ENCODE measurements around the gene PARD3.

DNA sequence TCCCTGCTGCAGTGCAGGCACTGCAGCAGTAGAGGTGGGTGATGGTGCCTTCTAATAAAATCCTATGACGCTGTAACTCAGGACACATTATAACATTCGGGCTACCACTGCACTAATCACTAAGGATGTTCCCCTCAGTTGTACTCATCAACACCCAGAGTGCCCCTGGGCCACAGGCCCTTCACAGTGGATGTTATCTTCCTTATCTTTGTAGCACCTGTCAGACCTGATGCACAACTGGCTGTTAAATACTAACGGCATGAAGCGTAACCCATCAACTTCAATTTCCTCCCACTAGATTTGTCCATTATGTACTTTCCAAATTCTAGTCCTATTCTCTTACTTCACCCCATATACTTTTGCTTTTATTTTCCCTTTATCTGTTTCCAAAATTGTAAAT is 66.3 kb downstream of the PARD3 start:
- TF ChIP-seq, protein P1, sequence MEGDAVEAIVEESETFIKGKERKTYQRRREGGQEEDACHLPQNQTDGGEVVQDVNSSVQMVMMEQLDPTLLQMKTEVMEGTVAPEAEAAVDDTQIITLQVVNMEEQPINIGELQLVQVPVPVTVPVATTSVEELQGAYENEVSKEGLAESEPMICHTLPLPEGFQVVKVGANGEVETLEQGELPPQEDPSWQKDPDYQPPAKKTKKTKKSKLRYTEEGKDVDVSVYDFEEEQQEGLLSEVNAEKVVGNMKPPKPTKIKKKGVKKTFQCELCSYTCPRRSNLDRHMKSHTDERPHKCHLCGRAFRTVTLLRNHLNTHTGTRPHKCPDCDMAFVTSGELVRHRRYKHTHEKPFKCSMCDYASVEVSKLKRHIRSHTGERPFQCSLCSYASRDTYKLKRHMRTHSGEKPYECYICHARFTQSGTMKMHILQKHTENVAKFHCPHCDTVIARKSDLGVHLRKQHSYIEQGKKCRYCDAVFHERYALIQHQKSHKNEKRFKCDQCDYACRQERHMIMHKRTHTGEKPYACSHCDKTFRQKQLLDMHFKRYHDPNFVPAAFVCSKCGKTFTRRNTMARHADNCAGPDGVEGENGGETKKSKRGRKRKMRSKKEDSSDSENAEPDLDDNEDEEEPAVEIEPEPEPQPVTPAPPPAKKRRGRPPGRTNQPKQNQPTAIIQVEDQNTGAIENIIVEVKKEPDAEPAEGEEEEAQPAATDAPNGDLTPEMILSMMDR (IDR thresholded peaks at IDR 0.05), result no peak
- no peak for TF ChIP-seq POLR2A (IDR thresholded peaks at IDR 0.05)
